ENCODE measurements around the gene HSPB2. TPM values are rescaled to one million over a fixed set of nuclear protein-coding genes. Genes with fewer than 3 reads are reported as not detected.

The HSPB2 gene
- total and polyA plus RNA-seq, 2 of the 4 experiments (the other 2 are of a cell fraction), result 0.18 to 0.55 TPM

DNA sequence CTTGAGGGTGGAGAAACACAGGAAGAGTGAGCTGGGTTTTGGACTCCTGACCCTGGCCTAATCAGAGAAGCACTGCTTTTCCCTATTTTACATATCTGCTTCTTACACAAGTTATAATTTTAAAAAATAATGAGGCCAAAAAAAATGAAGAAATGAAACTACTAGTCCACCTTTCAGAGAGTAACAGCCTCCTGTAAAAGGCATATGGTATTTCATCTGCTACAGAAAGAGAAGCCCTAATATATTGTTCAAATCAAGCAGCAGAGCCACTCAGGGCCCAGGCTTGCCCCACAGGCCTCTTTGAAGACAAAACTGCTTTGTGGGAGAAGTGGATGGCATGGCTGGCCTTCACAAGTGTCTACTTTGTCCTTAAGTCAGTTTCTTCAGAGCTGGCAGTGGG, 34.6 kb downstream of the HSPB2 start:
- Histone ChIP-seq H3K14ac (replicated peaks; ENCODE audit: low read depth, low read length) (no peak overlapping the region), H3K27me3 (ENCODE audit: control insufficient read depth, insufficient read depth, low read length) (no peaks in the 10 kb centered on the region), H4K5ac (ENCODE audit: low read depth, low read length) (no peak overlapping the region), H2BK15ac (ENCODE audit: low read depth, low read length) (no peak overlapping the region), H4K8ac (ENCODE audit: low read depth in 2 of 2, low read length in 2 of 2) (no peak overlapping the region; a peak in 1 of 4 replicates), H3K36me3 (ENCODE audit: control insufficient read depth, insufficient read depth, low read length) (no peaks in the 10 kb centered on the region), H3K4me2 (ENCODE audit: low read depth, low read length) (no peak overlapping the region), H3K27ac (ENCODE audit: insufficient read depth, low read length) (no peak overlapping the region), H3K4me3 (ENCODE audit: insufficient read depth, low read depth, low read length) (no peak overlapping the region), H3K9me3 (ENCODE audit: control insufficient read depth, insufficient read depth, low read length) (no peaks in the 10 kb centered on the region), H4K20me1 (ENCODE audit: insufficient read depth, low read length) (no peaks in the 10 kb centered on the region), H3K56ac (ENCODE audit: extremely low read depth, insufficient read depth, low read length) (no peak overlapping the region), H3K4me1 (ENCODE audit: control insufficient read depth, insufficient read depth, low read length) (peaks cover 7% of the 10 kb centered on the region), H2BK20ac (ENCODE audit: low read depth, low read length) (no peak overlapping the region), H3K4ac (ENCODE audit: low read depth, low read length) (no peak overlapping the region), H2BK120ac (ENCODE audit: low read depth, low read length) (no peak overlapping the region), H3K79me1 (ENCODE audit: low read depth in 1 of 2, low read length in 2 of 2) (peaks cover 2 to 17% of the 10 kb centered on the region in 2 experiments), H4K91ac (ENCODE audit: insufficient read depth, low read depth, low read length) (no peak overlapping the region), H3K9me1 (ENCODE audit: insufficient read depth, low read length) (peaks cover 13% of the 10 kb centered on the region), H2AK5ac (ENCODE audit: low read depth, low read length) (no peak overlapping the region), H3K18ac (ENCODE audit: low read depth, low read length) (no peak overlapping the region), H3K23ac (ENCODE audit: low read depth, low read length) (no peak overlapping the region), H2BK5ac (ENCODE audit: low read depth, low read length, poor library complexity, severe bottlenecking) (no peak overlapping the region), H2AK9ac (replicated peaks; ENCODE audit: low read depth, low read length, poor library complexity) (no peak overlapping the region), H2AFZ (replicated peaks; ENCODE audit: low read length, poor library complexity) (no peak overlapping the region), H3K9ac (ENCODE audit: low read depth, low read length) (no peak overlapping the region)
- ATAC-seq (ENCODE audit: low read depth) (no peak), DNase-seq (no peak)
- intact Hi-C loops (cut with micrococcal nuclease) (no loop called here), dilution Hi-C loops (cut with HindIII; ENCODE audit: low sequenced_read_pairs, unreplicated experiment) (no loop called here), in situ Hi-C loops (cut with MboI; ENCODE audit: low sequenced_read_pairs) (no loop called here)
- no TSS peak for BruUV-seq (replicated peaks)
- TF ChIP-seq CEBPB (IDR thresholded peaks at IDR 0.05; ENCODE audit: low read depth, low read length), result no peak
- no peak for TF ChIP-seq USF2 (IDR thresholded peaks at IDR 0.05; ENCODE audit: low read depth, low read length)
- no peak for TF ChIP-seq MAFK (IDR thresholded peaks at IDR 0.05; ENCODE audit: low read depth, low read length)
- TF ChIP-seq BHLHE40 (IDR thresholded peaks at IDR 0.05; ENCODE audit: low read depth, low read length), result no peak
- TF ChIP-seq RCOR1 (IDR thresholded peaks at IDR 0.05; ENCODE audit: insufficient replicate concordance, low read length), result no peak
- no peak for TF ChIP-seq POLR2A (IDR thresholded peaks at IDR 0.05; ENCODE audit: low read depth, low read length)
- no peak for TF ChIP-seq SMC3 (IDR thresholded peaks at IDR 0.05; ENCODE audit: low read depth, low read length)
- TF ChIP-seq RFX5 (IDR thresholded peaks at IDR 0.05; ENCODE audit: low read depth, low read length), result no peak
- TF ChIP-seq RAD21 (IDR thresholded peaks at IDR 0.05; ENCODE audit: low read length), result no peak
- TF ChIP-seq, protein P1, sequence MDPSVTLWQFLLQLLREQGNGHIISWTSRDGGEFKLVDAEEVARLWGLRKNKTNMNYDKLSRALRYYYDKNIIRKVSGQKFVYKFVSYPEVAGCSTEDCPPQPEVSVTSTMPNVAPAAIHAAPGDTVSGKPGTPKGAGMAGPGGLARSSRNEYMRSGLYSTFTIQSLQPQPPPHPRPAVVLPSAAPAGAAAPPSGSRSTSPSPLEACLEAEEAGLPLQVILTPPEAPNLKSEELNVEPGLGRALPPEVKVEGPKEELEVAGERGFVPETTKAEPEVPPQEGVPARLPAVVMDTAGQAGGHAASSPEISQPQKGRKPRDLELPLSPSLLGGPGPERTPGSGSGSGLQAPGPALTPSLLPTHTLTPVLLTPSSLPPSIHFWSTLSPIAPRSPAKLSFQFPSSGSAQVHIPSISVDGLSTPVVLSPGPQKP (IDR thresholded peaks at IDR 0.05; ENCODE audit: borderline replicate concordance, low read depth, low read length), result no peak
- TF ChIP-seq MXI1 (IDR thresholded peaks at IDR 0.05; ENCODE audit: borderline replicate concordance, low read depth, low read length), result no peak
- no peak for TF ChIP-seq CHD1 (IDR thresholded peaks at IDR 0.05; ENCODE audit: low read depth, low read length)
- no peak for TF ChIP-seq MAZ (IDR thresholded peaks at IDR 0.05; ENCODE audit: borderline replicate concordance, low read depth, low read length)
- no peak for TF ChIP-seq CTCF (conservative IDR thresholded peaks at IDR 0.05; ENCODE audit: low read depth, low read length)
- ChIA-PET CTCF (no interaction called here), POLR2A (ENCODE audit: unreplicated experiment) (no interaction called here)

All from IMR-90 (cell line).